ENCODE data around the gene GPATCH2.

GRCh38 chr1:217498209-217498608 is 132.7 kb downstream of the GPATCH2 start:
- TF ChIP-seq CTCF (conservative IDR thresholded peaks at IDR 0.05 in 1 of 2, IDR thresholded peaks at IDR 0.05 in 1 of 2; ENCODE audit: extremely low read depth in 1 of 2, insufficient read depth in 1 of 2, low read depth in 1 of 2, low read length in 2 of 2) (no peak), EZH2 (IDR thresholded peaks at IDR 0.05; ENCODE audit: borderline replicate concordance, low read length) (no peak)

Data from mammary epithelial cell (primary cell).